NT2/D1 (cell line): ENCODE results near the gene RAP1A.

ENCODE experiments used
- SUZ12 ChIP-seq: IDR thresholded peaks from 2 replicates; pipeline ENCODE4 v1.6.1; 2011; ENCODE audit not compliant: insufficient read length, insufficient read depth; ENCODE audit errors: extremely low read depth
- YY1 ChIP-seq: IDR thresholded peaks from 2 replicates; pipeline ENCODE4 v1.6.1; 2011; ENCODE audit not compliant: insufficient read length, insufficient read depth
- ZNF274 ChIP-seq: IDR thresholded peaks from 2 replicates; pipeline ENCODE4 v1.6.1; 2011; ENCODE audit warnings: mild to moderate bottlenecking, low read depth, low read length

GRCh38 chr1:111605576-111605975 is 14.0 kb upstream of the RAP1A start:
- TF ChIP-seq ZNF274: no peak
- TF ChIP-seq SUZ12: no peak
- no peak for TF ChIP-seq YY1
